Superior temporal gyrus (tissue), 1 donor: Measurements from ENCODE around the gene SNX24.
"Not testable (repeated sequence)": the region's sequence is repeated elsewhere in the genome, so short reads cannot be mapped to it uniquely, and the experiment has no call there.

Experiments used
- DNase-seq: peaks from one replicate; pipeline ENCODE4 v3.0.0-alpha.2; 2016; ENCODE audit errors: extremely low spot score

The SNX24 gene

DNA sequence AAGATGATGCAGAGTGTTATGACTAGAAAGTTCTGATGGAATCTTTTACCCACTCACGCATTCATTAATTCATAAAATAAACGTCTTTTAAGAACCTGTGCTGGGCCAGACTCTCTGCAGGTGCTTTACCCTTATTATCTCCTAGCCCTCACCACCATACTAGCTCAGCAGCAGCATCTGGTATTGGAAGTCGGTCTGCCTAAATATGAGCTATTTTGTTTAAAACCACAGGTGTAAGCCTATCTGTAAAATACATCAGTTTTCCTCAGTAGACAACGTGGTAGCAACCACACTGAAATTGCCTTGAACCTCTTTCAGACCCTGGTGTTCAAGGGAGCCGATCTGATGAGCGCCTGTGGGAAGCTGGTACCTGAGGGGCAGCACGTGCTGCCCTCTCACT, 121.7 kb downstream of the SNX24 start:
- no peak for DNase-seq

DNA sequence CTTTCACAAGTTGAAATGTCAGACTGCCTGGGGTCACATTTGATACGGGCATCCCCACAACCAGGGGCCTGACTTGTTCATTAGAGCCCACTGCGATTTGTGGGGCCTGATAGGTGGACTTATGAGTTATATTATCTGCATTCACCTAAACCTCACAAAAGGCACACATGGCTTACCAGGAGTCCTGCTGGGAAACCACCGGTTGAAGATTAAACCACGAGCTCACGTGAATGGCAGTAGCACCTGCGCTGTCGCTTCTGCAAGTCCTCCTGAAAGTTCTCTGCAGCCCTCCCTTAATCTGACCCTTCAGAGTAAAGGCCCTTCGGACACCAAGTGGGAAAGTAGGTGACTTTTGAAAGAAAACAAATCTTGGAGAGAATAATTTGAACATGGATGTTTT, 122.2 kb downstream of the SNX24 start:
- no peak for DNase-seq

DNA sequence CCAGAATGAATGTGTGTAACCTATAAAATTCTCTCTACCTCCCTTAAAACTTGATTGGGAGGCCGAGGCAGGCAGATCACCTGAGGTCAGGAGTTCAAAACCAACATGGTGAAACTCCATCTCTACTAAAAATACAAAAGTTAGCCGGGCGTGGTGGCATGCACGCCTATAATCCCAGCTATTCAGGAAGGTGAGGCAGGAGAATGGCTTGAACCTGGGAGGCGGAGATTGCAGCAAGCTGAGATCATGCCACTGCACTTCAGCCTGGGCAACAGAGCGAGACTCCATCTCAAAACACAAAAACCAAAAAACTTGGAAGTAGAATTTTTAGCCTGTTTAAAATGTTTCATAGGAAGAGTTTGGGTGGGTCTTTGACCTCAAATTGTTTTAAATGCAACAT, 122.6 kb downstream of the SNX24 start:
- not testable (repeated sequence) for DNase-seq

DNA sequence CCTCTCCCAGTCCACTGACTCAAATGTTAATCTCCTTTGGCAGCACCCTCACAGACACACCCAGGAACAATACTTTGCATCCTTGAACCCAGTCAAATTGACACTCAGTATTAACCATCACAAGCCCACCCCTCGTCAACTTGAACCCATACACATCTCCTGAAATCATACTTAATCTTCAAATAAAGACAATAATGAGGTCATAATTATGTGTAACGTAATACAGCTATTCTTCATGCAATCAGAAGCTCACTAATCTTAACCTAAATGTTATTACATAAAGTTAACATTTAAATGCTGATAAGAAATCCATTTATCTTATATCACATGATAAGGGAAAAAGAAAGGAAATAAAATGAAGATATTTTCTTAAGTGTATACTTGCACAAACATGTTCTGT, 125.9 kb downstream of the SNX24 start:
- no peak for DNase-seq

DNA sequence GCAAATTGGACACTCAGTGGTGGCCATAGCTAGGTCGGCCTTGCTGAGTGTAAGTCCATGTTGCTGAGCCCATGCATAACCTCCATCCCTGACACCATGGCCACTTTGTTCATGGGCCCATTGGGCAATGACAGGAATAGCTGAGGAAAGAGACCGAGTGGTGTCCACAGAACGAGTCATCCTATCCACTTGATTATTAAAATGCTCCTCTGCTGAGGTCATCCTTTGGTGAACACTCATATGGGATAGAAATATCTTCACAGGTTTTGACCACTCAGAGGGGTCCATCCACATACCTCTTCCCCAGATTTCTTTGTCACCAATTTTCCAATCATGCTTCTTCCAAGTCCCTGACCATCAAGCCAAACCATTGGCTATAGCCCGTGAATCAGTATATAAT, 127.5 kb downstream of the SNX24 start:
- no peak for DNase-seq

DNA sequence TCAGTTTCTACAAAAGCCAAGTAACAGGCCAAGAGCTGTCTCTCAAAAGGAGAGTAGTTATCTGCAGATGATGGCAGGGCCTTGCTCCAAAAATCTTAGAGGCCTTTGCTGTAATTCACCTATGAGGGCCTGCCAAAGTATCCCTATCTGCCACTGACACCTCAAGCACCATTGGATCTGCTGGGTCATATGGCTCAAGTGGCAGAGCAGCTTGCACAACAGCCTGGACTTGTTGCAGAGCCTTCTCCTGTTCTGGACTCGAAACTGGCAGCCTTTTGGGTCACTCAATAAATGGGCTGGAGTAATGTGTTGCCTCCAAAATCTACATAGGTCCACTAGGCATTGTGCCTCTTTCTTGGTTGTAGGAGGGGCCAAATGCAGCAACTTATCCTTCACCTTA, 128.3 kb downstream of the SNX24 start:
- DNase-seq, result not testable (repeated sequence)

DNA sequence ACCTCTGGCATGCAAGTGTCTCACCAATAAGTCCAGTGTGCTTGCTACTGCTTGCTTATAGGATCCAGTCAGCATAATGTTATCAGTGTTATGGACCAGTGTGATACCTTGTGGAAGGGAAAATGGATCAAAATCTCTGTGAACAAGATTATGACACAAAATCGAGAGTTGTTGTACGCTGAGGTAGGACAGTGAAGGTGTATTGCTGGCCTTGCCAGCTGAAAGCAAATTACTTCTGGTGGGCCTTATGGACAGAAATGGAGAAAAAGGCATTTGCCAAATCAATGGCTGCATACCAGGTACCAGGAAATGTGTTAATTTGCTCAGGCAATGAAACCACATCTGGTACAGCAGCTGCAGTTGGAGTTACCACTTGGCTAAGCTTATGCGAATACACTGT, 128.8 kb downstream of the SNX24 start:
- not testable (repeated sequence) for DNase-seq

DNA sequence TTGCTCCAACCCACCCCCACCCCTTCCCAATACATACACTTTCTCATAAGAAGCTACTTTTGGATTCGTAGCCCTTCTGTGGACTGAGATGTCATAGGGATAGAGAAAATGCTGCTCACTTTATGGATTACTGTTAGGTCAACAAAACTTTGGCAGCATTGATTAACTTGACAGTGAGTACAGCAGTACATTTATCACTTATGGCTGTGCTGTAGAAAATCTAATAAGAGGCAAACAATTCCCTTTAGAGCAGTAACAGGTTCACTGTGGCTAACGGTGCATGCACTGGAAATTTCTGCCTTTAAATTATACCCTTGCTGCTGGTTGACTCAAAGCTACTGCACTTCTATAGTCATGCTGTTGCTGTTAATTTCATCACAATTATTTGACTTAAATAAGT, 131.9 kb downstream of the SNX24 start:
- DNase-seq, result no peak

DNA sequence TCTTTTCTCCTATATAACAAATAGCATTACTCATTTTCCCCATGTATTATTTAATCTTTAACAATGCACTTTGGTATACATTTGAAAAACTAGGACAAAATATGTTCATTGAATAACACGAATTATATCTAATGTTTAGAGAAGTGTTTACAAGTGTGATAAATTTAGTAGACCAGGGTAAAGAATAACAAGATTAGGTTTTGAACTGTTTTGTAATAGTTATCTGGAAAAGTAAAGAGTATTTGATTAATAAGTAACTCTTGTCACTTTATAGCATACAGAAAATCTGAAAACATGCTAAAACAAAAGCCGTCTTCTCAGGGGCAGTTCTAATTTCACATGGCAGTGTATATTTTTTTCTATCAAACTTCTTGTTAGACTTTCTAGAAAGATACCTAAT, 132.7 kb downstream of the SNX24 start:
- DNase-seq, result no peak

DNA sequence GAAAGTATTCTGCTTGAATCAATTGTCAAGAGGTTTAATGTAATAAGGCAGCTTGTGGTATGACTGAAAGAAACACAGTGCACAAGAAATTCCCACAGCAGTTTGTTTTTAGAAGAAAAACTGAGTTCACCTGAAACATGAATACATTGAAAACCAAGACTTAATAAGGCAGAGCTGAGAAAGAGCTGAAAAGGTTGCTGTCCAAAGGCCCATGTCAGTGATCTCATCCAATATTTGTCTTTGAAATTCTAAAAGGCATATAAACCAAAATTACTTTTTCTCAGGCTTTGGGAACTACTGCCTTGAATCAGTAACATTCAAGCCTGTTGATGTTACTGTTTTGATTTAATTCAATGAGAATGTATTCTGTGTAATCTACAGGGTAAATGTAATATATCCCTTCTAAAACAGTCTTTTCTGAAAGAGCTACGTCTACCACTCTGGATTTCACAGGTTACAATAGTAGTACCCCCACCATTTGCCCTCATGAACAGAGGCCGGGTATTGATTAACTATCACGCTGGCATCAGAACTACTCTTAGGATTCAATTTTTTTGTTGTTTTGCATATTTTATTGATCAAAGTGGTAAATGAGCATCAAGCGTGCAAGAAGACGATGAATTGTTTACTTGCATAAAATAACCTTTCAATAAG, 133.4 kb downstream of the SNX24 start:
- no peak for DNase-seq

DNA sequence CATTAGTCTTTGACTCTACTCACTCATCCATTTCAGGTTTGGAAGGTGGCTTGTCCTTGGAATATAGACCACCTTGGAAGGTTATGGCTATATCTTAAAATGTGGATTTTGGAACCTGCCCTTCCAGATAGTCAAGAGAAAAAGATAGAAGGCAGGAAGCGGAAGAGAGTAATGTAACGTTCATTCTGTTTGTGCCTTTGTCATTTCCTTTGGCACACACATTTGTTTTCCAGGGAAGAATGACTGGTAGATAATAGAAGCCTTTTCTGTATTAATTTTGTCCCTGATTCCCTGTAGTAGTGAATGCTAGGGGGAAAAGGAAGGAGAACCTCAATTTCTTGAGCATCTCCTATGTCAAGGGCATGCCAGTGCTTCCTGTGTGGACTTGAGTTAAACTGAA, 136.4 kb downstream of the SNX24 start:
- DNase-seq, result no peak

DNA sequence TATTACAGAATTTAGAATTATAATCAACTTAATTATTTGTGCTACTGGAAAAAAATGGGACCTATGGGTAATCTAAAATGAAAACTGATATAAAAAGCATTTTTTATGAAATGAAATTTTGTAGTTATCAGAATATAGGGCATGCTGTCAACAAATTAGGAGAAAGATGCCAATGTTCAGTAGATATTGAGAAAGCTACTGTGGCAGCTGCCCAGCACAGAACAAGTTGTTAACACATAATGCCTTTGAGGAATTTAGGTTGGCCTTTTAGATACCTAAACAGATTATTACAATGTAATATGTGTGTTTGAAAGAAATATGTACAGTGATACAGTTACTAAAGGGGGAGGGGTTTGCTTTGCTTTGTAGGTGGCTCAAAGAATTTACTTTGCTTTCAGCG, 137.0 kb downstream of the SNX24 start:
- DNase-seq, result no peak

DNA sequence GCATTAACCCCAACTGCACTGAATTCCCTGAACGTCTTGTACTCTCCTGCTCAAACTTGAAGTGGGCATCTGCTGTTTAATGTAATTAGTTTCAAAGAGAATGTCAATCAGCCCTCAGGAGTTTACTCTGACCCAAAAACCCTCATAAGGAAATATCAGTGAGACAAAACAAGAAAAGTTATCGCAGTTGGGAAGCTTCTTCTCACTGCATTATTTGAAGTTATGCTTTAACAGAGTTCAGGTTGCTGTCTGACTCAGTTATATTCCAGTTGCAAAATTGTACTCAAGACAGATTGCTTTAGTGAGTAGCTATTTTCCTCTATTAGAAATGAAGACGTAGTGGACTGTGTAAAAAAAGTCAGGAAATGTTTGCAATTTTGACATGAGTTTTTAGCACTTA, 139.0 kb downstream of the SNX24 start:
- no peak for DNase-seq

DNA sequence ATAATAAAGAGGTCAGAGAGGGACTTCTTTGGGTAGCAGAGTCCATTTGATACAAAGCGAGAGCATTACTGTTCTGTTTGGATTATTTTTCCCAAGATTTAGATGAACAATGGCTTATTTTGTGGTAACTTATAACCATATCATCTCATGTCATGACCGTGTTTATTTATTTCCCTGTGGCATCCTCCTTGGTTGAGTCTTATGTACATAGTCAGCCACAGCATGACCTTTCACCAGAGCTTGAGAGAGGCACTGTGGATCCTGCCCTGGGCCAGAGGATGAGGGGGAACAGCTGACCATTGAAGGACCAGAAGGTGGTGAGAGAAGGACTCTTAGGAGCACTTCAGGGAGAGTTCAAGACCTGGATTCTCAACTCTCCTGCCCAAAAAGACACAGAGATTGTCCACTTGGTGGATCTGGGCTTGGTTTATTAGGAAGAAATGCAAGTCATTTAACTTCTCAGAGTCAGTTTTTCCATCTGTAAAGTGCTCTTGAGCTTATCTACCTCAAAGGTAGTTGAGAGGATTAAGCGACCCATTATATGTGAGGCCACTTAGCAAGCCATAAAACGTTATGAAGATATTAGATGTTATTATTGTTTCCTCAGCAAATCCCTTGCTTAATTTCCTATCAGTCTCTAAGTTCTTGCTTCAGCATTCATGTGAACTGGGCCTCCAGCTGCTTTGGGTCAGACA, 139.7 kb downstream of the SNX24 start:
- DNase-seq, result no peak

DNA sequence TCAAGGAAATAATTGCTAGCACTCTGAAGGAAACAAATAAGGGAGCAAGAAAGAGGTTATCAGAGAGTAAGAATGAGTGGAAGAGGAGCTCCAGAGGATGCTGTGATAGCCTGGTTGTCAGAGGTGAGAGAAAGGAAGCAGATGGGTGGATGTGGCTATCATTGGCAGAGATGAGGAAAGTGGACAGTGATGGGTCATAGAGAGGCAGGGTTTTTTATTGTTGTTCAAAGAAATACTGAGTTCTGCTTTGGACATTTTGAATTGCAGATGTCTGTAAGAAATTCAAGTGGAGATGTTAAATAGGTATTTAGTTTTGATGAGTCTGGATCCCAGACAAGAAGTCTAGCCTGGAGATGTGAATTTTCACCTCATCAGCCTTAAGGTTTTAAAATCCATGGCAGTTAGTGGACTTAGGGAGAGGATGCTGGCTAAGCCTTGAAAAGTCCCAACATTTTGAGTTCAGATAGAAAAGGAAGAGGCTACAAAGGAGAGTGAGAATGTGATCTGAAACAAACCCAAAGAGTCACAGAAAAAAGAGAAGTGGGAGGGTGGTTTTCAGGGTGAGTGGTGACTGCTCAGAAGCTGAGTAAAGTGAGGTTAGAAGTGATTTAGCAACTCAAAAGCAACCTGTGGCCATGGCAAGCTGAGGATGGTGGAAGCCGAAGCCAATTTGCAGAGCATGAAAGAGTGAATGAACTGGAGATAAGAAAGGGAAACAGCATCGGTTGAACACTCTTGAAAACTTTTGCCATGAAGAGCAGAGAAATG, 140.7 kb downstream of the SNX24 start:
- DNase-seq, result no peak

DNA sequence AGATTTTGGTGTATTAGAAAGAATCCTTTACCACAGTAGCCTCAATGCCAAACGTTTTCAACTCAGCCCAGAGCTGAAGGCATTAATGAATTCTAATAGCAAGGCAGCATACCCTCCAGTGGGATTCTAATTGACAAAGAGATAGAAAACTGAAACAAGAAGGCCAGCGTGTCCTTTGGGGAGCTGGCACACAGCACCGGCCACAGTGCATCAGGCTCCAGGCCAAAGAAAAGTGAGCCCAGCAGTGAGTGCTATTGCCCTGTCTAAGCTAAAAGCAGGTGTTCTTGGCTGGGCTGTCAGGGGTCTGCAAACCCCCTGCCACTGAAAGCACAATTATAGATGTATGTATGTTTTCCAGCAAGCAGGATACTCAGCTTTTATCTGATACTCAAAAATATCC, 150.7 kb downstream of the SNX24 start:
- no peak for DNase-seq

DNA sequence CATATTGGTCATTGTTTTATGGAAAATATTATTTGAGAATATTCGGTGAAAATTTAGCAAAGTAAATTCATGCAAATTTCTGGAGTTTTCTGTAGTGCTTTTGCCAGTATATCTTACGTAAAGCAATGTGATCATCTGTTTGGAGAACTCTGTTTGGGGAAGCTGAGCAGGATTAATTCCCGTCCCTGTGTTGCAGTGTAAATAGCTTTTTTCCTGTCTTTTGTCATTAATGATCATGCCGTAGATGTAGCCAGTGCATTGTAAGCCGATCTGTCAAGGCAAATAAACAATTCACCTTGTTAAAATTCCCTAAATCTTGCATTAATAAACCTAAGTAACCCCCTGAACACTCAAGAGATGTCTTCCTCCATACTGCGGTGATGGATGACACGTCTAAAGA, 151.9 kb downstream of the SNX24 start:
- DNase-seq, result no peak

DNA sequence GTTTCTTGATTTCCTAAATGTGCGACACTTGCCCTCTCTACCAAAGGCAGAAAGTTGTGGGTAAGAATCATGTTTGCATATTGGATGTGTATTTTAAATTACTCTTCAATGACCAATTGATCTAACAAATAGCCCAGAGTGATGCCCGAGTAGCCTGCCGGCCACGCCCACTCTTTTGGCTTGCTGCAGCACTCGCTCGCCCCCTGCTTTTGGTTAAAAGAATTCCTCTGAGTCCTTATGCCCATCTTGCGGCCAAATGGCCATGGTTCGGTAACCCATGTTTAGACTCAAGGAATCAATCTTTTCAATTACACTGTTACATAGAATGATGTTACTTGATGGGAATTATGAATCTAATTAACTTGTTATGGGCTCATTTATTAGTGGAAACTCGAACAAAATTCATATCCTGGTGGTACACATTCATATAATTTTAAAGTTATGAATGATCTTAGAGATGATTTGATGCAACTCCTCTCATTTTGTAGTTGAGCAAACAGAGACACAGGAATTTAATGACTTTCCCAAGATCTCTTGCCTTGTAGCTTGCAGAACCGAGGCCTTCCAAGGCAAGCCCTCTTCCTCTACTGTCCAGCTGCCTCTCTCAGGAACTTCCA, 154.6 kb downstream of the SNX24 start:
- no peak for DNase-seq

DNA sequence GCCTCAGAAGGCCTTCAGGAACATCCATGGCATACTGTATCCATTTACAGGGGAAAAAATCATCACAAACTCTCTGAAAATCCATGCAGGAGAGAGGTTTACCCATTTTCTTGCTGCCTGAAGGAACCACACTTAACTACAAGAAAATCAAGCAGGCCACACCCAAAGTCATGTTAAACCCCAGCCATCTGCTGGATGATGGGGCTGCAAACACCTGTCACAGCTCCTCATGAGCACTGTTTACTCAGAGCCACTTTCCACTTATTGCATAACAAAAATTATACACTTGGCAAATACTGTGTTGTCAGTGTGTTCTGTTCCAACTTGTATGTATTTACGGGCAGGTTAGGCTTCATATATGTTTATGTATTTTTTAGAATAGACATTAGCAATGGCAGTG, 155.3 kb downstream of the SNX24 start:
- no peak for DNase-seq

DNA sequence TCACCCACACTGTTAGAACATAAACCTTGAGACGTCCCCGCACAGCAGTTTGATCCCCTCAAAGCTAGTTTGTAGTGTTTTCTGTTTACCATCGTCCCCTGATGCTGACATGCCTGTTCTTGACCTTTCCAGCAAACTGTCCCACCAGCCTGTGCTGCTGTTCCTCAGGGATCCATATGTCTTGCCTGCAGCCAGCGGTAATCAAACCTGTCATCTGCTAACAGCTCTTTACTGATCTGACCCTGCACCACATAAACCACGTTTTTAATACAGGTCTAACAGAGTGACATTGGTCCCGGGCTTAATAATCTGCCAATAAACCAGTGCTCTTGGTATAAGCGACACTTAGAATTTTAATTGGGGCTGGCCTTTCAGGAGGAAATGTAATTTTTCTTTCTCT, 156.4 kb downstream of the SNX24 start:
- no peak for DNase-seq

DNA sequence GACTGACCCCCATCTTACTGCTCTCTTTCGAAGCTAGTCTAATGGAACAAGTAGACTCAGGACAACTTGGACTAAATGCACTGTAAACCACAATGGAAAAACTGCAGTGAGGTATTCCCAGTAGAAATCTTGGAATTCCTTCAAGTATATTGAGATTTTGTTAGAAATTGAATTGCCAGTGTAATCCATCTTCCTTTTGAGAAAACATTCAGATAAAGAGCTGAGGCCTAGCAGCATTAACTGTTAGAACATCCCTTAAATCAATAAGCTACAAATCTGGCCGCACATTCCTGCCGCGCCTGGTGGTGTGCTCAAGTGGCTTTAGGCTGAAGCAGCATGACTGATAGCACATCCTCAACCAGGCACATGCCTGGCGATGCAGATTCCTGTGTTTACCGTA, 161.8 kb downstream of the SNX24 start:
- DNase-seq, result no peak

DNA sequence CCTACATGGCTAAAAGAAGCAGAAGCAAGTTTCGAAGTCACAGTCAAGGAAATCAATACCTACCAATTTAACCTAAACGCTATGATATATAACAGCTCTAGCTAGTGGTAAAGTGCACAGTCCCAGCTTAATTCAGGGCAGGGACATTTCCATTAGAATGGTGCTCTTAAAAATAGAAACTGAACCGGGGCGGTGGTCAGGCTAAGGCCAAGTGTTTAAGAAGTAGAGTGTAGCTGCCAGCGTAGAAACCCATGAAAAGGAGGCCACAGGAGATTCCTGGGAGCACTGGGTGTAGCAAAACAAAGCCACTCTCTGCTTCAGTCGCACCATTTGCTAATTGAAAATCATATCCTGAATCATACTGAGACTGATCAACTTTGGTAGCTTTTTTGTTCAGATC, 162.3 kb downstream of the SNX24 start:
- no peak for DNase-seq

DNA sequence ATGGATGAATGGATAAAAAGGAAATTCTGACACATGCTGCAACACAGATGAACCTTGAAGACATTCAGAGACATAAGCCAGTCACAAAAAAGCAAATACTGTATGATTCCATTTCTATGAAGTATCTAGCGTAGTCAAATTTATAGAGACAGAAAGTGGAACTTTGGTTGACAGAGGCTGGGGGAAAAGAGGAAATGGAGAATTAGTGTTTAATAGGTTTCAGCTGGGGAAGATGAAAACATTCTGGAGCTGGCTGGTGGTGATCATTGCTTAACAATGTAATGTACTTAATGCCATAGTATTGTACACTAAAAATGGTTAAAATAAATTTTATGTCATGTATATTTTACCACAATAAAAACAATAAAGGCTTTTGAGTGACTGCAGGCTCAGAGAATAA, 166.9 kb downstream of the SNX24 start:
- DNase-seq, result no peak
